Esophagus muscularis mucosa (tissue), 4 donors: ENCODE results near the gene ZNF423. TPM values are rescaled to one million over a fixed set of nuclear protein-coding genes. Genes with fewer than 3 reads are reported as not detected.

Experiments used
- DNase-seq: peaks from one replicate; pipeline ENCODE4 v3.0.0-alpha.2; 2017; ENCODE audit errors: extremely low spot score
- H3K27ac ChIP-seq, 4 donors: fragments of 200-600 bp; sonication (generic); replicated peaks in 1 of 4; 1 replicate in 3 of 4; 2 replicates in 1 of 4; pipeline ENCODE4 v1.5.1; 2016 to 2019; ENCODE audit warnings: mild to moderate bottlenecking in 1 of 4
- H3K27me3 ChIP-seq, 4 donors: fragments of 200-600 bp; sonication (generic); one replicate each; pipeline versions ENCODE4 v1.5.1 to v1.6.0; 2016 to 2019
- H3K36me3 ChIP-seq, 4 donors: fragments of 200-600 bp; sonication (generic); one replicate each; pipeline ENCODE4 v1.5.1; 2016 to 2019
- H3K4me1 ChIP-seq, 4 donors: fragments of 200-600 bp; sonication (generic); one replicate each; pipeline ENCODE4 v1.5.1; 2016 to 2019
- H3K4me3 ChIP-seq, 4 donors: fragments of 200-600 bp; sonication (generic); 1 replicate in 2 of 4; 2 replicates in 2 of 4; pipeline ENCODE4 v1.5.1; 2016 to 2019; ENCODE audit warnings: mild to moderate bottlenecking in 4 of 4, moderate library complexity in 1 of 4
- H3K9me3 ChIP-seq, 4 donors: fragments of 200-600 bp; sonication (generic); 1 replicate in 3 of 4; 2 replicates in 1 of 4; pipeline ENCODE4 v1.5.1; 2016 to 2019
- EP300 ChIP-seq: sonication (generic); formaldehyde crosslinking; IDR thresholded peaks from one replicate; pipeline ENCODE4 v1.6.1; 2017; ENCODE audit warnings: antibody characterized with exemption
- POLR2A ChIP-seq: fragments of 450-650 bp; IDR thresholded peaks from one replicate; pipeline ENCODE4 v1.6.1; 2017; ENCODE audit warnings: antibody characterized with exemption, moderate library complexity, mild to moderate bottlenecking, low read depth
- POLR2AphosphoS5 ChIP-seq, 2 donors: sonication (generic); formaldehyde crosslinking; IDR thresholded peaks; one replicate each; pipeline ENCODE4 v1.6.1; 2017; ENCODE audit warnings: antibody characterized with exemption in 2 of 2
- WGBS: methylation state at CpG from one replicate; pipeline ENCODE4 v1.1.5; 2018; 5-methylcytosine and 5-hydroxymethylcytosine counted together
- intact Hi-C: fragments of 100-400 bp; cut with DNase I; formaldehyde crosslinking; loops from one replicate; pipeline ENCODE4 v1.15.1; 2023
- total RNA-seq, 4 donors: library from RNA; depleted of rRNA; stranded (reverse); fragments of >200 nt; gene quantifications; one replicate each; pipeline versions ENCODE4 v1.1.0 to v1.2.1, GENCODE V29; 2016
- TF ChIP-seq, protein P1 (sequence below), 3 experiments: fragments of 200-600 bp in 2 of 3; fragments of 450-650 bp in 1 of 3; sonication (generic) in 2 of 3; IDR thresholded peaks; one replicate each; pipeline ENCODE4 v1.5.1; 2017 to 2019; ENCODE audit warnings: antibody characterized with exemption in 3 of 3, mild to moderate bottlenecking in 2 of 3, moderate library complexity in 1 of 3

ZNF423 gene
- total RNA-seq, 4 donors from 2014 or later = 8.7 to 22.5 (median 10.3) TPM

- 98% methylated on average over 17 of the region's 58 CpGs for WGBS
- no peaks in the 10 kb centered on the region for H3K9me3 ChIP-seq
- peaks cover 0 to 40% (median 38%) of the 10 kb centered on the region in 4 donors for H3K36me3 ChIP-seq
- H3K4me1 ChIP-seq = peaks cover 30 to 47% (median 43%) of the 10 kb centered on the region in 4 donors
- H3K27me3 ChIP-seq = no peaks in the 10 kb centered on the region
- DNase-seq = no peak
- no peak overlapping the region for H3K27ac ChIP-seq
- no peak overlapping the region for H3K4me3 ChIP-seq
- TF ChIP-seq POLR2A (no peak), POLR2AphosphoS5 (IDR thresholded peaks at IDR 0.05) (no peak), EP300 (no peak)
- TF ChIP-seq, protein P1, sequence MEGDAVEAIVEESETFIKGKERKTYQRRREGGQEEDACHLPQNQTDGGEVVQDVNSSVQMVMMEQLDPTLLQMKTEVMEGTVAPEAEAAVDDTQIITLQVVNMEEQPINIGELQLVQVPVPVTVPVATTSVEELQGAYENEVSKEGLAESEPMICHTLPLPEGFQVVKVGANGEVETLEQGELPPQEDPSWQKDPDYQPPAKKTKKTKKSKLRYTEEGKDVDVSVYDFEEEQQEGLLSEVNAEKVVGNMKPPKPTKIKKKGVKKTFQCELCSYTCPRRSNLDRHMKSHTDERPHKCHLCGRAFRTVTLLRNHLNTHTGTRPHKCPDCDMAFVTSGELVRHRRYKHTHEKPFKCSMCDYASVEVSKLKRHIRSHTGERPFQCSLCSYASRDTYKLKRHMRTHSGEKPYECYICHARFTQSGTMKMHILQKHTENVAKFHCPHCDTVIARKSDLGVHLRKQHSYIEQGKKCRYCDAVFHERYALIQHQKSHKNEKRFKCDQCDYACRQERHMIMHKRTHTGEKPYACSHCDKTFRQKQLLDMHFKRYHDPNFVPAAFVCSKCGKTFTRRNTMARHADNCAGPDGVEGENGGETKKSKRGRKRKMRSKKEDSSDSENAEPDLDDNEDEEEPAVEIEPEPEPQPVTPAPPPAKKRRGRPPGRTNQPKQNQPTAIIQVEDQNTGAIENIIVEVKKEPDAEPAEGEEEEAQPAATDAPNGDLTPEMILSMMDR (IDR thresholded peaks at IDR 0.05) = no peak
- intact Hi-C loops = no loop called here
These were observed 220.0 kb downstream of the ZNF423 start for GRCh38 chr16:49635591-49636581.

DNA sequence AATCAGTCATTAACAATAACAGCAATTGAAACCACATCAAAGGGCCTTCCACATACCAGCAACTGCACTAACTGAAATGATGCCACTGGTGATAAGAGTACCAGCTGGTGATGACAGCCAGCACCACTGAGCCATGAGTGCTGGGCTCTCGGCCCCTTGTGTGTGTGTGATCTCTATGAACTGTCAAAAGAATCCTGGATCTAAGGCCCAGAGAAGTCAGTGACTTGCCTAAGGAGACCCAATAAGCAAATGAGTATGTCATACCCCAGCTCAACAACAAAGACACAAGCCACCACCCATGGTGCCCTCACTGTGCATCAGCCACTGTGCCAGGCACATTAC lies 220.9 kb downstream of the ZNF423 start:
- H3K4me1 ChIP-seq = peaks cover 21 to 38% (median 34%) of the 10 kb centered on the region in 4 donors
- intact Hi-C loops = no loop called here
- H3K9me3 ChIP-seq = no peaks in the 10 kb centered on the region
- no peak overlapping the region for H3K27ac ChIP-seq
- no peak for DNase-seq
- TF ChIP-seq POLR2A (no peak), EP300 (no peak), POLR2AphosphoS5 (IDR thresholded peaks at IDR 0.05) (no peak)
- TF ChIP-seq, protein P1 (IDR thresholded peaks at IDR 0.05) = no peak
- no peak overlapping the region for H3K4me3 ChIP-seq
- 100% methylated on average over 1 of the region's 1 CpG for WGBS
- H3K36me3 ChIP-seq = peaks cover 0 to 40% (median 38%) of the 10 kb centered on the region in 4 donors
- H3K27me3 ChIP-seq = no peaks in the 10 kb centered on the region

DNA sequence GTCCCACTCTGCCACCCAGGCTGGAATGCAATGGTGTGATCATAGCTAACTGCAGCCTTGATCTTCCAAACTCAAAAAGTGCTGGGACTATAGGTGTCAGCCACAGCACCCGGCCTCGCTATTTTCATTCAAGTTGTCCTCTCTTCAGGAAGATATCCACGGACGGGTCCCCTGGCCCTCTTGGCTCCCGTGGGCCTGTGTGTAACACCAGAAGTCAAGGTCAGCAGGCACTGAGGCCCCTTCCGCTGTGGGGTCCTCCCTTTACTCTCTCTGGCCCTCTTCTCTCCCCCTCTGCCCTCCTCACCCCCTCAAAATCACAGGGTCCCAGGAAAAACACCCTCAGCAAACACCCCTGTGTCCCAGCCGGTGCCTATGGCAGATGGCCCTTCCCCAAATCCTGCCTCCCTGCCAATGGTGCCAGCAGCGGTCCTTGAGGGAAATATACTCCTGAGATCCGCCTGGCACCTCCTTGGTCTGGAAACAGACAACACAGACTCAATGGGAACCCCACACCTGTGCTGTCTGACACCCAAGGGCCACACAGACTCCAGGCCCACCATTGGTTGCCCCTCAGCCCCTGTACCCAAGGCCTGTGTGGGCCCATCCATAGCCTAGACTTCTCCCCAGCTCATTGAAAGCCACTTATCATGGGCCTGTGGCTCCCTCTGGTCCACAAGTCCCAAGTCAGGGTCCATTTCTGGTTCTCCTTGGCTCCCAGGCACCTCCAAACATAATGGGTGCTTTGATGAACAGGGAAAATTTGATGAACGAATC lies 221.5 kb downstream of the ZNF423 start:
- WGBS = 94% methylated on average over 10 of the region's 10 CpGs

GRCh38 chr16:49632795-49633184 lies 223.1 kb downstream of the ZNF423 start:
- TF ChIP-seq EP300 (no peak), POLR2A (no peak), POLR2AphosphoS5 (IDR thresholded peaks at IDR 0.05) (no peak)
- TF ChIP-seq, protein P1 (IDR thresholded peaks at IDR 0.05) = no peak
- H3K36me3 ChIP-seq = peaks cover 0 to 32% (median 31%) of the 10 kb centered on the region in 4 donors
- no peak overlapping the region for H3K4me3 ChIP-seq
- WGBS = 100% methylated on average over 2 of the region's 4 CpGs
- H3K4me1 ChIP-seq = peaks cover 7 to 17% (median 15%) of the 10 kb centered on the region in 4 donors
- H3K27ac ChIP-seq = no peak overlapping the region
- intact Hi-C loops = no loop called here
- H3K9me3 ChIP-seq = no peaks in the 10 kb centered on the region
- no peak for DNase-seq
- H3K27me3 ChIP-seq = no peaks in the 10 kb centered on the region

More for the DNA sequence above, 221.5 kb downstream of the ZNF423 start:
- Histone ChIP-seq H3K4me3 (no peak overlapping the region), H3K27ac (no peak overlapping the region), H3K36me3 (peaks cover 0 to 40% (median 38%) of the 10 kb centered on the region in 4 donors), H3K27me3 (no peaks in the 10 kb centered on the region), H3K9me3 (no peaks in the 10 kb centered on the region), H3K4me1 (peaks cover 17 to 33% (median 28%) of the 10 kb centered on the region in 4 donors)
- no peak for DNase-seq
- intact Hi-C loops = no loop called here
- TF ChIP-seq, protein P1 (IDR thresholded peaks at IDR 0.05) = no peak
- TF ChIP-seq POLR2AphosphoS5 (IDR thresholded peaks at IDR 0.05) = no peak
- TF ChIP-seq EP300 = no peak
